ENCODE data around the gene CIB2.

GRCh38 chr15:78111788-78112187 lies 19.5 kb downstream of the CIB2 start:
- TF ChIP-seq EP300 (IDR thresholded peaks at IDR 0.05) (no peak), CTCF (IDR thresholded peaks at IDR 0.05) (no peak), POLR2A (IDR thresholded peaks at IDR 0.05) (no peak)

Data from sigmoid colon (tissue), 4 donors.